ENCODE results near the gene TSSK3.
"Not testable (repeated sequence)": the region's sequence is repeated elsewhere in the genome, so short reads cannot be mapped to it uniquely, and the experiment has no call there.

TSSK3 gene

DNA sequence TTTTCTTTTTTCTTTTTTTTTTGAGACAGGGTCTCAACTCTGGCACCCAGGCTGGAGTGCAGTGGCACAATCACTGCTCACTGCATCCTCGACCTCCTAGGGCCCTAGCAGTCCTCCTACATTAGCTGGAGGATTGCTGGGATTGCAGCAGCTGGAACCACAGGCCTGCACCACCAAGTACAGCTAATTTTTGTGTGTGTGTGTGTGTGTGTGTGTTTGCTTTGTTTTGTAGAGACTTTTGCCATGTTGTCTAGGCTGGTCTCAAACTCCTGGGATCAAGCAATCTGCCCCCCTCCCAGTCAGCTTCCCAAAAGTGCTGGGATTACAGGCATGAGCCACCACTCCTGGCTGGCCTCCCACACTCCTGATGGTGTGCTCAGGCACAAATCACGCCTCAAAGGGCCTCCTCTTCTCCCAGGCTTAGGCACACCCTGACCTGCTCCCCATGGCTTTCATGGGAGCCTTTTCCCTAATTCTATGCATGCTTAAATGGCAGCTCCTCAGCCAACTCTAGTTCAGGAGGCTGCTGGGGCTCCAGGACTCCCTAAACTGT, 9.4 kb upstream of the TSSK3 start:
- no peak overlapping the region for H3K9ac ChIP-seq (ENCODE audit: low read length)
- H3K27ac ChIP-seq (ENCODE audit: low read depth, low read length): no peak overlapping the region
- peaks cover 5% of the 10 kb centered on the region for H3K9me3 ChIP-seq (ENCODE audit: control insufficient read depth, insufficient read depth, low read depth, low read length)
- no peaks in the 10 kb centered on the region for H3K36me3 ChIP-seq (ENCODE audit: control insufficient read depth, insufficient read depth, low read length)
- H3K27me3 ChIP-seq (ENCODE audit: control insufficient read depth, insufficient read depth, low read length): peaks cover 14% of the 10 kb centered on the region
- H3K4me3 ChIP-seq (ENCODE audit: low read depth, low read length): no peak overlapping the region
- H3K4me1 ChIP-seq (ENCODE audit: control insufficient read depth, insufficient read depth, low read length): peaks cover 24% of the 10 kb centered on the region

GRCh38 chr1:32353431-32353830, 8.9 kb upstream of the TSSK3 start:
- Histone ChIP-seq H3K9me3 (ENCODE audit: control insufficient read depth, insufficient read depth, low read depth, low read length) (peaks cover 5% of the 10 kb centered on the region), H3K27ac (ENCODE audit: low read depth, low read length) (no peak overlapping the region), H3K4me3 (ENCODE audit: low read depth, low read length) (no peak overlapping the region), H3K4me1 (ENCODE audit: control insufficient read depth, insufficient read depth, low read length) (peaks cover 24% of the 10 kb centered on the region), H3K36me3 (ENCODE audit: control insufficient read depth, insufficient read depth, low read length) (no peaks in the 10 kb centered on the region), H3K9ac (ENCODE audit: low read length) (no peak overlapping the region), H3K27me3 (ENCODE audit: control insufficient read depth, insufficient read depth, low read length) (peaks cover 14% of the 10 kb centered on the region)

DNA sequence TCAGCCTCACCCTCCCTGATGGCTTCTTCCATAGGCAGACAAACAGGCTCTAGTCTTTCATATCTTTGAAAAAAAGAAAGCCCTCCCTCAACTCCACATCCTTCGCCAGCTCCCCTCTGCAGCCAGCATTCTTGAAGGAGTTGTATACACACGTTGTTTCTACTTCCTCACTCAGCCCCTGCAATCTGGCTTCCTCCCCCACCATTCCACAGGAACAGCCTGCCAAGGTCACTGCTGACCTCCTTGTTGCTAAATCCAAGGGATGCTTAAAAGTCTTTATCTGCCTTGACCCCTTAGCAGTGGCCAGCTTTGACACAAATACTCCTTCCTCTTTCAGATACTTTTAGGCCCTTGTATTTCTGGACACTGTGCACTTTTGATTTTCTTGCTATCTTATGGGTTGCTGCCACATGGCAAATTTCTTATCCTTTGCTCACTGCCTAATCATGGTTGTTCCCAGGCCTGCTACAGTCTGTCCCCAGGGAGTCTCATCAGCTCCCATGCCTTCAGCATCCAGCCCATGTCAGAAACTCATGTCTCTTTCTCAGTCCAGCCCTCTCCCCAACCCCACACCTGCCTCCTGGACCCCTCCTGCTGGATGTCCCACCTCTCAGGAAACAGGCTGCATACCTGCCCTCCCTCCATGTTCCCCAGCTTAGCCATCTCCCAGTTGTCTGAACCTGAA, 8.3 kb upstream of the TSSK3 start:
- peaks cover 14% of the 10 kb centered on the region for H3K27me3 ChIP-seq (ENCODE audit: control insufficient read depth, insufficient read depth, low read length)
- no peak overlapping the region for H3K27ac ChIP-seq (ENCODE audit: low read depth, low read length)
- no peak overlapping the region for H3K9ac ChIP-seq (ENCODE audit: low read length)

DNA sequence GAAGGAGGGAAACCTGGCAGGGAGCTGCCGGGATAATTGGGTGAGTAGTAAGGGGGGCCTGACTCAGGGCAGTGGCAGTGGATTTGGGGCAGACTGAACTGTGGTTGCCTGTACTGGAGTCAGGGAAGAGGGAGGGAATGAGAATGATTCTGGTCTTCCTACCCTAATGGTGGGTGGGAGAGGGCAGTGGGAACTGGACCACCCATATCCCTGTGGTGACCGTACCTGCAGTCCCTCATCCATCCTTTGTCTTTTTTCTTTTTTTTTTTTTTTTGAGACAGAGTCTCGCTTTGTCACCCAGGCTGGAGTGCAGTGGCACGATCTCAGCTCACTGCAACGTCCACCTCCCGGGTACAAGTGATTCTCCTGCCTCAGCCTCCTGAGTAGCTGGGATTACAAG, 6.6 kb upstream of the TSSK3 start:
- H3K36me3 ChIP-seq (ENCODE audit: control insufficient read depth, insufficient read depth, low read length); H3K9me3 ChIP-seq (ENCODE audit: control insufficient read depth, insufficient read depth, low read depth, low read length); H3K4me3 ChIP-seq (ENCODE audit: low read depth, low read length); H3K9ac ChIP-seq (ENCODE audit: low read length); H3K27me3 ChIP-seq (ENCODE audit: control insufficient read depth, insufficient read depth, low read length); H3K27ac ChIP-seq (ENCODE audit: low read depth, low read length): not testable (repeated sequence)
- peaks cover 24% of the 10 kb centered on the region for H3K4me1 ChIP-seq (ENCODE audit: control insufficient read depth, insufficient read depth, low read length)

More for the DNA sequence above, 8.3 kb upstream of the TSSK3 start:
- Histone ChIP-seq H3K36me3 (ENCODE audit: control insufficient read depth, insufficient read depth, low read length) (no peaks in the 10 kb centered on the region), H3K9me3 (ENCODE audit: control insufficient read depth, insufficient read depth, low read depth, low read length) (peaks cover 5% of the 10 kb centered on the region), H3K4me1 (ENCODE audit: control insufficient read depth, insufficient read depth, low read length) (peaks cover 24% of the 10 kb centered on the region), H3K4me3 (ENCODE audit: low read depth, low read length) (no peak overlapping the region)

DNA sequence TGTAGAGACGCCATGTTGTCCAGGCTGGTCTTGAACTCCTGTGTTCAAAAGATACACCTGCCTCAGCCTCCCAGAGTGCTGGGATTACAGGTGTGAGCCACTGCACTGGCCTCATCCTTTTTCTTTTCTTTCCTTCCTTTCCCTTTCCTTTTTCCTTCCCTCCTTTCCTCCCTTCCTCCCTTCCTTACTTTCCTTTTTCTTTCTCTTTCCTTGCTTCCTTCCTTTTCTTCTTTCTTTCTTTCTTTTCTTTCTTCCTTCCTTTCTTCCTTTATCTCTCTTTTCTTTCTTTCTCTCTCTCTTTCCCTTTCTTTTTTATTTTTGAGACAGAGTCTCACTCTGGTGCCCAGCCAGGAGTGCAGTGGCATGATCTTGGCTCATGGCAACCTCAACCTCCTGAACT, 5.9 kb upstream of the TSSK3 start:
- Histone ChIP-seq H3K9ac (ENCODE audit: low read length) (no peak overlapping the region), H3K27ac (ENCODE audit: low read depth, low read length) (no peak overlapping the region), H3K4me1 (ENCODE audit: control insufficient read depth, insufficient read depth, low read length) (peaks cover 24% of the 10 kb centered on the region), H3K4me3 (ENCODE audit: low read depth, low read length) (no peak overlapping the region), H3K36me3 (ENCODE audit: control insufficient read depth, insufficient read depth, low read length) (no peaks in the 10 kb centered on the region), H3K9me3 (ENCODE audit: control insufficient read depth, insufficient read depth, low read depth, low read length) (no peaks in the 10 kb centered on the region), H3K27me3 (ENCODE audit: control insufficient read depth, insufficient read depth, low read length) (peaks cover 12% of the 10 kb centered on the region)

DNA sequence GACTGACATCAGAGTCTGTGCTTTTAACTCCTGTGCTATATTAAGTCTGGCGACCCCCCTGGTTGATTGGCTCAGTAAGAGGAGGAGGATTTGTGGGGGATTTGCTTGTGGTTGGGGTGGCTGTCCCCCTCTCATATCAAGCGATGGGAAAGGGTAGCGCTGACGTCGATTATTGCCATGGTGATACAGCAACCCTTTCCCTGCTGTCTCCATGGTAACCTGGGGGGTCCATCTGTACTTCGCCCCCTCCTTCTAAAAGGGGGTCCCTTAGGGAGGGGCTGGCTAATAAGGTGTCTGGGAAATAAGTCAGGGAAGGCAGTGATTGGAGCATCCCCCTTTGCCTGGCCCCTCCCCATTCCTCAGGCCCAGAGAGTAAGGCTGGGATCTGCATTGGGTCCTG, 4.7 kb upstream of the TSSK3 start:
- no peak overlapping the region for H3K9ac ChIP-seq (ENCODE audit: low read length)
- H3K4me1 ChIP-seq (ENCODE audit: control insufficient read depth, insufficient read depth, low read length): peaks cover 22% of the 10 kb centered on the region; the same call in 1 of the 2 replicates
- peaks cover 15% of the 10 kb centered on the region for H3K27me3 ChIP-seq (ENCODE audit: control insufficient read depth, insufficient read depth, low read length)
- no peak overlapping the region for H3K27ac ChIP-seq (ENCODE audit: low read depth, low read length)
- H3K36me3 ChIP-seq (ENCODE audit: control insufficient read depth, insufficient read depth, low read length): no peaks in the 10 kb centered on the region
- no peaks in the 10 kb centered on the region for H3K9me3 ChIP-seq (ENCODE audit: control insufficient read depth, insufficient read depth, low read depth, low read length)
- no peak overlapping the region for H3K4me3 ChIP-seq (ENCODE audit: low read depth, low read length)

GRCh38 chr1:32358435-32358834, 3.9 kb upstream of the TSSK3 start:
- H3K36me3 ChIP-seq (ENCODE audit: control insufficient read depth, insufficient read depth, low read length): peaks cover 3% of the 10 kb centered on the region
- H3K4me3 ChIP-seq (ENCODE audit: low read depth, low read length): no peak overlapping the region
- peaks cover 15% of the 10 kb centered on the region for H3K27me3 ChIP-seq (ENCODE audit: control insufficient read depth, insufficient read depth, low read length)
- H3K4me1 ChIP-seq (ENCODE audit: control insufficient read depth, insufficient read depth, low read length): peaks cover 17% of the 10 kb centered on the region; the same call in 1 of the 2 replicates
- no peaks in the 10 kb centered on the region for H3K9me3 ChIP-seq (ENCODE audit: control insufficient read depth, insufficient read depth, low read depth, low read length)
- H3K9ac ChIP-seq (ENCODE audit: low read length): no peak overlapping the region
- H3K27ac ChIP-seq (ENCODE audit: low read depth, low read length): no peak overlapping the region

DNA sequence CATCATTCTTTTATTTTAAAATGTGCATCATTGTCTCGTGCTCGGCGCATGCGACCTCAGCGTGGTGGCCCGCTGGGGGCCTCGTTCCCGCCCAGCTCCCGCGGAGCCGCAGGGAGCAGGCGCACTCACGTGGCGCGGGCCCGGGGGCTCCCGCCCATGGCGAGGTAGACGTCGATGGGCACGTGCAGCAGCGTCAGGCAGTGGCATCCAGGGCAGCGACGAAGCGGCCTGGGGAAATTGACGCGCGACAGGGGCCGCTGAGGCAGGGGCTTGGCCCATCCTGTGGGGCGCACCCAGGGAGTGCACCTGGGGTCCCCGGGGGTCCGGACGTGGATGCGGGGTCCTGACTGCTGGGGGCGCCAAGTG, 1.0 kb upstream of the TSSK3 start:
- H3K36me3 ChIP-seq (ENCODE audit: control insufficient read depth, insufficient read depth, low read length): peaks cover 25% of the 10 kb centered on the region
- peaks cover 15% of the 10 kb centered on the region for H3K27me3 ChIP-seq (ENCODE audit: control insufficient read depth, insufficient read depth, low read length)
- H3K4me3 ChIP-seq (ENCODE audit: low read depth, low read length): peak overlapping the region; percentile 28; the same call in 1 of the 2 replicates
- no peak overlapping the region for H3K9ac ChIP-seq (ENCODE audit: low read length)
- no peaks in the 10 kb centered on the region for H3K9me3 ChIP-seq (ENCODE audit: control insufficient read depth, insufficient read depth, low read depth, low read length)
- H3K4me1 ChIP-seq (ENCODE audit: control insufficient read depth, insufficient read depth, low read length): 0 out of 2 replicates have a peak, but pooled peaks cover 10% of the 10 kb centered on the region
- H3K27ac ChIP-seq (ENCODE audit: low read depth, low read length): no peak overlapping the region

DNA sequence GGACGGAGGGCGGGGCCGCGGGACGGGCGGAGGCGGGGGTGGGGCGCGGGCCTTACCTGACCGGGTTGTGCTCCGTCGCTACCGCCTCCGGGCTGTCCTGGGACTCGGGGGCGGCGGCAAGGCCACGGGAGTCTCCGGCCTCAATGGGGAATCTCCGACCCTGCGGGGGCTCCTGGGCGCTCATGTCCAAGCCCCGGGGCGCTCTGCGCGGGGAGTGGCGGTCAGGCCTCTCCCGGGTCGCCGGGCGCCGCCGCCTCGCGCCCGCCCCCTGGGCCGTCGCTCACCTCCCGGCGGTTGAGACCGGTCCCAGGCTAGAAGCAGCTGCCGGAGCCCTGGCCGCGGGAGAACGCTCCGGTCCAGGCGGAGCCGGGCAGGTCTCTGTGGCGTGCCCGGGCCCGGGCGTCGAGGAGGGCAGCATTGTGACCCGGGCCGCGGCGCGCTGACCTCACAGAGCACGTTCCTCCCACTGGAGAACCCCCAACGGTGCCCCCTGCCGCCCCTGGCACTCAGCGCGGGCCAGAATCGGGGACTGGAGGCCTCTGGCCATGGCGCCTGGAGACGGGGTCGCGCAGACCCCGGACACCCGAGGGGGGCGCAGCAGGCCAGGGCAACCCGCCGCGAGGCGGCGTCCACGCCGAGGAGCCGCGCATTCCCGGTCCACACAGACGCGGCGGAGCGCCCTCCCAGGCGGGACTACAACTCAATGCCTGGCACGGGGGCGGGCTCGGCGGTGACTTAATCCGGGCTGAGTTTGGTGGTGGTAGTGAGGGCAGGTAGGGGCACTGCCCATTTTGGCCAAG, 465 bp upstream of the TSSK3 start:
- Histone ChIP-seq H3K27ac (ENCODE audit: low read depth, low read length) (no peak overlapping the region), H3K9me3 (ENCODE audit: control insufficient read depth, insufficient read depth, low read depth, low read length) (no peaks in the 10 kb centered on the region), H3K27me3 (ENCODE audit: control insufficient read depth, insufficient read depth, low read length) (peaks cover 15% of the 10 kb centered on the region), H3K4me3 (ENCODE audit: low read depth, low read length) (peak overlapping the region; percentile 60), H3K4me1 (ENCODE audit: control insufficient read depth, insufficient read depth, low read length) (0 out of 2 replicates have a peak, but pooled peaks cover 10% of the 10 kb centered on the region), H3K9ac (ENCODE audit: low read length) (peak overlapping the region; percentile 68), H3K36me3 (ENCODE audit: control insufficient read depth, insufficient read depth, low read length) (peaks cover 31% of the 10 kb centered on the region)

DNA sequence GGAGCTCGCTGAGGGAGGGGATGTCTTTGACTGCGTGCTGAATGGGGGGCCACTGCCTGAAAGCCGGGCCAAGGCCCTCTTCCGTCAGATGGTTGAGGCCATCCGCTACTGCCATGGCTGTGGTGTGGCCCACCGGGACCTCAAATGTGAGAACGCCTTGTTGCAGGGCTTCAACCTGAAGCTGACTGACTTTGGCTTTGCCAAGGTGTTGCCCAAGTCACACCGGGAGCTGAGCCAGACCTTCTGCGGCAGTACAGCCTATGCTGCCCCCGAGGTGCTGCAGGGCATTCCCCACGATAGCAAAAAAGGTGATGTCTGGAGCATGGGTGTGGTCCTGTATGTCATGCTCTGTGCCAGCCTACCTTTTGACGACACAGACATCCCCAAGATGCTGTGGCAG, 1.4 kb downstream of the TSSK3 start:
- no peaks in the 10 kb centered on the region for H3K9me3 ChIP-seq (ENCODE audit: control insufficient read depth, insufficient read depth, low read depth, low read length)
- no peak overlapping the region for H3K4me3 ChIP-seq (ENCODE audit: low read depth, low read length)
- no peak overlapping the region for H3K9ac ChIP-seq (ENCODE audit: low read length)
- H3K27me3 ChIP-seq (ENCODE audit: control insufficient read depth, insufficient read depth, low read length): peaks cover 15% of the 10 kb centered on the region
- peaks cover 49% of the 10 kb centered on the region for H3K36me3 ChIP-seq (ENCODE audit: control insufficient read depth, insufficient read depth, low read length)
- H3K27ac ChIP-seq (ENCODE audit: low read depth, low read length): no peak overlapping the region
- H3K4me1 ChIP-seq (ENCODE audit: control insufficient read depth, insufficient read depth, low read length): 0 out of 2 replicates have a peak, but pooled peaks cover 10% of the 10 kb centered on the region

GRCh38 chr1:32364836-32365235, 2.5 kb downstream of the TSSK3 start:
- Histone ChIP-seq H3K27me3 (ENCODE audit: control insufficient read depth, insufficient read depth, low read length) (peaks cover 15% of the 10 kb centered on the region), H3K4me1 (ENCODE audit: control insufficient read depth, insufficient read depth, low read length) (0 out of 2 replicates have a peak, but pooled peaks cover 10% of the 10 kb centered on the region), H3K9ac (ENCODE audit: low read length) (no peak overlapping the region), H3K9me3 (ENCODE audit: control insufficient read depth, insufficient read depth, low read depth, low read length) (no peaks in the 10 kb centered on the region), H3K27ac (ENCODE audit: low read depth, low read length) (no peak overlapping the region), H3K36me3 (ENCODE audit: control insufficient read depth, insufficient read depth, low read length) (peaks cover 58% of the 10 kb centered on the region), H3K4me3 (ENCODE audit: low read depth, low read length) (no peak overlapping the region)
